Tibial nerve (tissue), 4 donors: ENCODE measurements around the gene TBC1D5. TPM values are rescaled to one million over a fixed set of nuclear protein-coding genes. Genes with fewer than 3 reads are reported as not detected.

ENCODE experiments used
- DNase-seq, 2 donors: peaks; one replicate each; pipeline ENCODE4 v3.0.0-alpha.2; 2019; ENCODE audit warnings: low spot score in 2 of 2
- H3K27ac ChIP-seq, 4 donors: fragments of 200-600 bp; sonication (generic) in 3 of 4; one replicate each; pipeline ENCODE4 v1.5.1; 2017 to 2019; ENCODE audit warnings: mild to moderate bottlenecking in 1 of 4
- H3K27me3 ChIP-seq, 2 donors: fragments of 200-600 bp; sonication (generic) in 1 of 2; one replicate each; pipeline versions ENCODE4 v1.5.1 to v1.6.0; 2017 to 2019
- H3K36me3 ChIP-seq, 3 donors: fragments of 200-600 bp; sonication (generic); one replicate each; pipeline ENCODE4 v1.5.1; 2018 to 2019
- H3K4me1 ChIP-seq, 4 donors: fragments of 200-600 bp; sonication (generic) in 3 of 4; one replicate each; pipeline ENCODE4 v1.5.1; 2017 to 2019
- H3K4me3 ChIP-seq, 4 donors: fragments of 200-600 bp; sonication (generic) in 3 of 4; one replicate each; pipeline ENCODE4 v1.5.1; 2017 to 2019; ENCODE audit warnings: mild to moderate bottlenecking in 1 of 4, moderate library complexity in 1 of 4
- H3K9me3 ChIP-seq, 4 donors: fragments of 200-600 bp; sonication (generic) in 3 of 4; one replicate each; pipeline ENCODE4 v1.5.1; 2017 to 2019
- EP300 ChIP-seq, 2 donors: sonication (generic); formaldehyde crosslinking; IDR thresholded peaks; one replicate each; pipeline ENCODE4 v1.6.1; 2017; ENCODE audit warnings: antibody characterized with exemption in 2 of 2, mild to moderate bottlenecking in 1 of 2
- POLR2A ChIP-seq, 2 donors: fragments of 450-650 bp; IDR thresholded peaks; one replicate each; pipeline ENCODE4 v1.6.1; 2017; ENCODE audit warnings: antibody characterized with exemption in 2 of 2, mild to moderate bottlenecking in 2 of 2, moderate library complexity in 2 of 2
- WGBS, 2 donors: methylation state at CpG; one replicate each; pipeline ENCODE4 v1.1.5; 2018; 5-methylcytosine and 5-hydroxymethylcytosine counted together
- total RNA-seq, 4 donors: library from RNA; depleted of rRNA; stranded (reverse); fragments of >200 nt; gene quantifications; one replicate each; pipeline ENCODE4 v1.1.0, GENCODE V29; 2016
- TF ChIP-seq, protein P1 (sequence below), 5 experiments: fragments of 200-600 bp in 3 of 5; fragments of 450-650 bp in 2 of 5; sonication (generic) in 3 of 5; IDR thresholded peaks; one replicate each; pipeline ENCODE4 v1.5.1; 2016 to 2019; ENCODE audit warnings: antibody characterized with exemption in 5 of 5, mild to moderate bottlenecking in 3 of 5, moderate library complexity in 2 of 5

Gene TBC1D5
- total RNA-seq, 4 donors from 2014 or later, result 55.2 to 128 (median 79.4) TPM

- 94 to 96% methylated on average over 13 to 16 of the region's 16 CpGs for WGBS, 2 donors
- Histone ChIP-seq H3K9me3 (no peaks in the 10 kb centered on the region), H3K27me3 (no peaks in the 10 kb centered on the region), H3K4me1 (peaks cover 0 to 3% (median 0%) of the 10 kb centered on the region in 4 donors), H3K36me3 (peaks cover 0 to 23% (median 0%) of the 10 kb centered on the region in 3 donors), H3K27ac (no peak overlapping the region), H3K4me3 (no peak overlapping the region)
- DNase-seq, result no peak
- TF ChIP-seq, protein P1, sequence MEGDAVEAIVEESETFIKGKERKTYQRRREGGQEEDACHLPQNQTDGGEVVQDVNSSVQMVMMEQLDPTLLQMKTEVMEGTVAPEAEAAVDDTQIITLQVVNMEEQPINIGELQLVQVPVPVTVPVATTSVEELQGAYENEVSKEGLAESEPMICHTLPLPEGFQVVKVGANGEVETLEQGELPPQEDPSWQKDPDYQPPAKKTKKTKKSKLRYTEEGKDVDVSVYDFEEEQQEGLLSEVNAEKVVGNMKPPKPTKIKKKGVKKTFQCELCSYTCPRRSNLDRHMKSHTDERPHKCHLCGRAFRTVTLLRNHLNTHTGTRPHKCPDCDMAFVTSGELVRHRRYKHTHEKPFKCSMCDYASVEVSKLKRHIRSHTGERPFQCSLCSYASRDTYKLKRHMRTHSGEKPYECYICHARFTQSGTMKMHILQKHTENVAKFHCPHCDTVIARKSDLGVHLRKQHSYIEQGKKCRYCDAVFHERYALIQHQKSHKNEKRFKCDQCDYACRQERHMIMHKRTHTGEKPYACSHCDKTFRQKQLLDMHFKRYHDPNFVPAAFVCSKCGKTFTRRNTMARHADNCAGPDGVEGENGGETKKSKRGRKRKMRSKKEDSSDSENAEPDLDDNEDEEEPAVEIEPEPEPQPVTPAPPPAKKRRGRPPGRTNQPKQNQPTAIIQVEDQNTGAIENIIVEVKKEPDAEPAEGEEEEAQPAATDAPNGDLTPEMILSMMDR (IDR thresholded peaks at IDR 0.05), result no peak
- TF ChIP-seq POLR2A (IDR thresholded peaks at IDR 0.05) (no peak), EP300 (IDR thresholded peaks at IDR 0.05) (no peak)
These were observed 262.6 kb downstream of the TBC1D5 start for GRCh38 chr3:17479681-17480405.

DNA sequence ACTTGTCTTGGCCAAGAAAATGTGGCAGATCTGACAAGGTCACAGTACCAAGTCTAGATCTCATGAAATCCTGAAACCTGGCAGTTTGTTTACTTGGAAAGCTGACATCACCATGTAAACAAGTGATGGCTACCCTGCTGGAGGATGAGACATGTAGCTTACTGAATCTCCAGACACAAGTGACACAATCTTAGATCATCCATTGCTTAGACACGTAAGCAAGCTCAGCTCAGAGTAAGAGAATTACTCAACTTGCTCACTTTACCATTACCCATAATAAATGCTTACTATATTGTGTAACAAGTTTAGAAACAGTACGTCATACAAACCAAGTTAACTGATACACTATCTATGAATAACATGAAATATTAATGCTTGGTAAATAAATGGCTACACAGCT is 263.8 kb downstream of the TBC1D5 start:
- no peaks in the 10 kb centered on the region for H3K9me3 ChIP-seq
- H3K4me1 ChIP-seq, result peaks cover 0 to 3% (median 0%) of the 10 kb centered on the region in 4 donors
- H3K4me3 ChIP-seq, result no peak overlapping the region
- H3K27ac ChIP-seq, result no peak overlapping the region
- 84 to 91% methylated on average over 2 of the region's 2 CpGs for WGBS, 2 donors
- peaks cover 0 to 23% (median 0%) of the 10 kb centered on the region in 3 donors for H3K36me3 ChIP-seq
- TF ChIP-seq, protein P1 (IDR thresholded peaks at IDR 0.05), result no peak
- TF ChIP-seq POLR2A (IDR thresholded peaks at IDR 0.05), result no peak
- H3K27me3 ChIP-seq, result no peaks in the 10 kb centered on the region
- no peak for DNase-seq

- H3K36me3 ChIP-seq, result no peaks in the 10 kb centered on the region
- no peaks in the 10 kb centered on the region for H3K27me3 ChIP-seq
- H3K27ac ChIP-seq, result no peak overlapping the region
- TF ChIP-seq, protein P1 (IDR thresholded peaks at IDR 0.05), result no peak
- TF ChIP-seq EP300 (IDR thresholded peaks at IDR 0.05) (no peak), POLR2A (IDR thresholded peaks at IDR 0.05) (no peak)
- peaks cover 0 to 5% (median 0%) of the 10 kb centered on the region in 4 donors for H3K4me1 ChIP-seq
- no peak overlapping the region for H3K4me3 ChIP-seq
- DNase-seq, result no peak
- H3K9me3 ChIP-seq, result no peaks in the 10 kb centered on the region
These were observed 268.7 kb downstream of the TBC1D5 start for GRCh38 chr3:17473761-17474160.

DNA sequence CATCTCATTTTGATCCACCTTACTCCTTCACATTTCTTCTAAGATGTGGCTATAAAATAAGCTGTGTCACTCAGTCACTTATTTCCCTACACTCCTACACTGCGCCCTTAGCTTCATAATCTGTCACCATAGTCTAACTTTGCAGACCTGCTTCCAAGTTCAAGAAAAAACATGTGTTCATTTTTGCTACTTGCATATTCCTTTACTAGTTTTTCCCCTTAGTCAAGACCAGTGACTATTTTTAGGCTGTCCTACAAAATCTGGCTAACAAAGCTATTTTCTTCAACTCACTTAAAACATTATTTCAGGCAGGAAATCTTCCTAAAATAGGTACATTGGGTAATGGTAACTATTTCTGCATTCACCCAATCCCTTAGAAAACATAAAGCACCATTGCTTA is 272.5 kb downstream of the TBC1D5 start:
- Histone ChIP-seq H3K36me3 (no peaks in the 10 kb centered on the region), H3K4me3 (no peak overlapping the region), H3K4me1 (peaks cover 0 to 3% (median 0%) of the 10 kb centered on the region in 4 donors), H3K27me3 (no peaks in the 10 kb centered on the region), H3K9me3 (no peaks in the 10 kb centered on the region), H3K27ac (no peak overlapping the region)
- TF ChIP-seq EP300 (IDR thresholded peaks at IDR 0.05) (no peak), POLR2A (IDR thresholded peaks at IDR 0.05) (no peak)
- TF ChIP-seq, protein P1 (IDR thresholded peaks at IDR 0.05), result no peak
- WGBS, 2 donors, result 82 to 89% methylated on average over 1 of the region's 1 CpG
- no peak for DNase-seq

DNA sequence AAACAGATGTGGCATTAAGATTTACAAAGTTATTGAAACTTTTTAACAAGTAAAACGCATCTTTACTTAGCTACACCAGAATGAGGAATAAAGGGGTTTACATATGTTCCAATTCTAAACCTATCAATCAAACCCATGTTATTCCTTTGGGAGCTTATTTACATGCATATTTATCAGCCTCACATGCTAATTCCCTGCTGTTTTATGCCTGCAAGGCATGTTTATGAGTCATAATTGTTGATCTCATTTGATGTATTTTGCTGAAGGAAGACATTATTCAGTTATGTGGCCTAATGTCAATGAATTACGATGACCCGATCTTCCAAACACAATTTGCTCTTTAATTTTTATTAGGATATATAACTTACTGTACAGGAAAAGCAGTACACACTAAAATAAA is 272.9 kb downstream of the TBC1D5 start:
- Histone ChIP-seq H3K4me3 (no peak overlapping the region), H3K27me3 (no peaks in the 10 kb centered on the region), H3K27ac (no peak overlapping the region), H3K36me3 (no peaks in the 10 kb centered on the region), H3K9me3 (no peaks in the 10 kb centered on the region), H3K4me1 (peaks cover 0 to 3% (median 0%) of the 10 kb centered on the region in 4 donors)
- no peak for DNase-seq
- TF ChIP-seq, protein P1 (IDR thresholded peaks at IDR 0.05), result no peak
- no peak for TF ChIP-seq POLR2A (IDR thresholded peaks at IDR 0.05)
- TF ChIP-seq EP300 (IDR thresholded peaks at IDR 0.05), result no peak
- WGBS, 2 donors, result 53 to 57% methylated on average over 3 of the region's 3 CpGs
